Ishikawa (cell line): ENCODE measurements around the gene LCLAT1.

Experiments used
- CEBPB ChIP-seq: IDR thresholded peaks from 2 replicates; pipeline ENCODE4 v1.6.1; 2012
- CREB1 ChIP-seq: IDR thresholded peaks from 2 replicates; pipeline ENCODE4 v1.6.1; 2012; ENCODE audit warnings: low read depth
- EGR1 ChIP-seq: IDR thresholded peaks from 2 replicates; pipeline ENCODE4 v1.6.1; 2012
- EP300 ChIP-seq: IDR thresholded peaks from 2 replicates; pipeline ENCODE4 v1.6.1; 2012; ENCODE audit warnings: borderline replicate concordance
- FOXM1 ChIP-seq: IDR thresholded peaks from 2 replicates; pipeline ENCODE4 v1.6.1; 2012; ENCODE audit warnings: low read depth, borderline replicate concordance
- NFIC ChIP-seq: IDR thresholded peaks from 2 replicates; pipeline ENCODE4 v1.6.1; 2012
- RAD21 ChIP-seq: IDR thresholded peaks from 2 replicates; pipeline ENCODE4 v1.6.1; 2012; ENCODE audit warnings: low read depth
- TAF1 ChIP-seq: IDR thresholded peaks from 2 replicates; pipeline ENCODE4 v1.6.1; 2012; ENCODE audit warnings: low read depth, mild to moderate bottlenecking
- TCF12 ChIP-seq: IDR thresholded peaks from 2 replicates; pipeline ENCODE4 v1.6.1; 2012; ENCODE audit warnings: low read depth
- TEAD4 ChIP-seq: IDR thresholded peaks from 2 replicates; pipeline ENCODE4 v1.6.1; 2012
- YY1 ChIP-seq: IDR thresholded peaks from 2 replicates; pipeline ENCODE4 v1.6.1; 2012; ENCODE audit warnings: low read depth
- ZBTB7A ChIP-seq: IDR thresholded peaks from 2 replicates; pipeline ENCODE4 v1.6.1; 2012; ENCODE audit warnings: low read depth
- TF ChIP-seq, protein P1 (sequence below): IDR thresholded peaks from 2 replicates; pipeline ENCODE4 v1.6.1; 2012
- TF ChIP-seq, protein P2 (sequence below): IDR thresholded peaks from 2 replicates; pipeline ENCODE4 v1.6.1; 2012
- TF ChIP-seq, protein P3 (sequence below): IDR thresholded peaks from 2 replicates; pipeline ENCODE4 v1.6.1; 2012; ENCODE audit warnings: low read depth, mild to moderate bottlenecking

LCLAT1 gene

DNA sequence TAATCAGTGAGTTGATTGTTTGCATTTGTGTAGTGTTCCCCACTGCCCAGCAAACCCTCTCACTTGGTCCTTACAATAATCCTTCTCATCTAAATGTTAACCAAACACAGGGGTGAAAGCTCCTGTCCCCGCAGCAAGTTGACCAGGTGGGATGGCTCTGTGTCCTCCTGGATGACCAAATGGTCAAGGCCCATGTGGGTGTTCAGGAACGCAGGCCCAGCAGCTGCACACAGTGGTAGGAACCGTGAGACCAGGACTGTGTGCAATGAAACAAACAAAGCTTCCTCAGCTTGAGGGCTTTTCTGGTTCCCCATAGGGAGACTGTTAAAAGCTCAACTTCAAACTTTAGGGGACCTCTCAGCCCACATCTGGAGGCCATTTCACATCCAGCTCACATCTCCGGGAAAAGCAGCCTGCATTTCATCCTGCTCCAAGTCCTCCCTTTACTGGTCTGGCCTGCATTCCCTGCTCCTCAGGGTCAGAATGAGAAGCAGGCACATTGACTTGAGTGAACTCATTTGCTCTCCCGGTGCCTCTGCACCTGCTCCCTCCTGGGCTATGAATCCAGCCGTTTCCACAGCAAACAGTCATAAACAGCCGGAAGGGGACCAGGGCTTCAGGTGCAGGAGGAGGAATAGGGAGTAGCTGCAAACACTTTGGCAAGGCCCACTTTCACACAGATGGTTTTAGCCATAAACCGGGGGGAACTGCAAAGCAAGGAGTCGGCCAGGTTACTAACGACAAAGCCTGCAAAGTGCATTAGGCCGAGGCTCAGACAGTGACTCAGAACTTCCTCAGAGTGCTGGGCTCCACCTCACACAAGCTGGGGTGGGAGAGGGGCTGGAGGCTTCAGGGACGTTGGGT is 215.5 kb downstream of the LCLAT1 start:
- TF ChIP-seq RAD21: no peak
- TF ChIP-seq ZBTB7A: no peak
- no peak for TF ChIP-seq CEBPB
- TF ChIP-seq, protein P1, sequence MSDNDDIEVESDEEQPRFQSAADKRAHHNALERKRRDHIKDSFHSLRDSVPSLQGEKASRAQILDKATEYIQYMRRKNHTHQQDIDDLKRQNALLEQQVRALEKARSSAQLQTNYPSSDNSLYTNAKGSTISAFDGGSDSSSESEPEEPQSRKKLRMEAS: no peak
- TF ChIP-seq EP300: no peak
- TF ChIP-seq TCF12: no peak
- TF ChIP-seq, protein P2, sequence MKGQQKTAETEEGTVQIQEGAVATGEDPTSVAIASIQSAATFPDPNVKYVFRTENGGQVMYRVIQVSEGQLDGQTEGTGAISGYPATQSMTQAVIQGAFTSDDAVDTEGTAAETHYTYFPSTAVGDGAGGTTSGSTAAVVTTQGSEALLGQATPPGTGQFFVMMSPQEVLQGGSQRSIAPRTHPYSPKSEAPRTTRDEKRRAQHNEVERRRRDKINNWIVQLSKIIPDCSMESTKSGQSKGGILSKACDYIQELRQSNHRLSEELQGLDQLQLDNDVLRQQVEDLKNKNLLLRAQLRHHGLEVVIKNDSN: no peak

DNA sequence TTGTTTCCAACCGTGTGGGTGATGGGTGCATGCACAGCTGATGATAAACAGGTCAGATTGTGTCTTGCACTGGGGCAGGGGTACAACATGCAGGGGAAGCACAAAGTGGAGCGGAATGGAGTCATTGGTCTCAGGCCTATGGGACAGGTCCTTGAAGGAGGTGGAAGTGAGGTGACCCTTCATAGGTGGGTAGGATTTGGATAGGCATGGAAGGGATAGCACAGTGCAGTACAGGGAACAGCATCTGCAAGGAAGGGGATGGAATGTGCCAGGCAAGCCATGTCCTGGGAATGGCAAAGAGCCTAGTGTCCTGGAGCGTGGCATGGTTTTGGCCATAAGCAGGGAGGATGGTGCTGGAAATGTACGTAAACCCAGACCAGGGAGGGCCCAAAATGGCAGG is 216.3 kb downstream of the LCLAT1 start:
- TF ChIP-seq NFIC (no peak), TCF12 (no peak), CREB1 (no peak), CEBPB (no peak), YY1 (no peak), TAF1 (no peak), ZBTB7A (no peak), RAD21 (no peak), TEAD4 (no peak), EP300 (no peak), FOXM1 (no peak), EGR1 (no peak)
- TF ChIP-seq, protein P1: no peak
- TF ChIP-seq, protein P3, sequence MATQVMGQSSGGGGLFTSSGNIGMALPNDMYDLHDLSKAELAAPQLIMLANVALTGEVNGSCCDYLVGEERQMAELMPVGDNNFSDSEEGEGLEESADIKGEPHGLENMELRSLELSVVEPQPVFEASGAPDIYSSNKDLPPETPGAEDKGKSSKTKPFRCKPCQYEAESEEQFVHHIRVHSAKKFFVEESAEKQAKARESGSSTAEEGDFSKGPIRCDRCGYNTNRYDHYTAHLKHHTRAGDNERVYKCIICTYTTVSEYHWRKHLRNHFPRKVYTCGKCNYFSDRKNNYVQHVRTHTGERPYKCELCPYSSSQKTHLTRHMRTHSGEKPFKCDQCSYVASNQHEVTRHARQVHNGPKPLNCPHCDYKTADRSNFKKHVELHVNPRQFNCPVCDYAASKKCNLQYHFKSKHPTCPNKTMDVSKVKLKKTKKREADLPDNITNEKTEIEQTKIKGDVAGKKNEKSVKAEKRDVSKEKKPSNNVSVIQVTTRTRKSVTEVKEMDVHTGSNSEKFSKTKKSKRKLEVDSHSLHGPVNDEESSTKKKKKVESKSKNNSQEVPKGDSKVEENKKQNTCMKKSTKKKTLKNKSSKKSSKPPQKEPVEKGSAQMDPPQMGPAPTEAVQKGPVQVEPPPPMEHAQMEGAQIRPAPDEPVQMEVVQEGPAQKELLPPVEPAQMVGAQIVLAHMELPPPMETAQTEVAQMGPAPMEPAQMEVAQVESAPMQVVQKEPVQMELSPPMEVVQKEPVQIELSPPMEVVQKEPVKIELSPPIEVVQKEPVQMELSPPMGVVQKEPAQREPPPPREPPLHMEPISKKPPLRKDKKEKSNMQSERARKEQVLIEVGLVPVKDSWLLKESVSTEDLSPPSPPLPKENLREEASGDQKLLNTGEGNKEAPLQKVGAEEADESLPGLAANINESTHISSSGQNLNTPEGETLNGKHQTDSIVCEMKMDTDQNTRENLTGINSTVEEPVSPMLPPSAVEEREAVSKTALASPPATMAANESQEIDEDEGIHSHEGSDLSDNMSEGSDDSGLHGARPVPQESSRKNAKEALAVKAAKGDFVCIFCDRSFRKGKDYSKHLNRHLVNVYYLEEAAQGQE: no peak

DNA sequence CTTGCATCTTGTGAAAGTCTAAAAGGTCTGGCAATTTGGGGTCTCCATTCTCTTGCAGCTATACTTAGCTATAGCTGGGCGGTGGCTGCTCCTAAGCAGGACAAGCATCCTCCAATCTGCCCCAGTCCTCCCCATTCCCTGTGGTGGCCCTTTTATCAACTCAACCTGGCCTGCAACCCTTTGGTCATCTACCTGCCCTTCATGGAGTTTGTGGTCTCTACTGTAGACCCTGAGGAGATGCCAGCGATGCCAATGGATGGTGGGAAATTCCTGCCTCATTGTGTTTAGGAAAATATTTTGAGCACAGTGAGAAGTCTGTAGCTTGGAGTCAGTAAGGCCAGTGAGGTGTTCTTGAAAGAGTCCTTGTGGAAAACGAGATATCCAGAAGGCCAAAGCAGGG is 216.8 kb downstream of the LCLAT1 start:
- TF ChIP-seq EP300 (no peak), CREB1 (no peak), YY1 (no peak), TEAD4 (no peak), FOXM1 (no peak), TAF1 (no peak), EGR1 (no peak), CEBPB (no peak), RAD21 (no peak), ZBTB7A (no peak)
- TF ChIP-seq, protein P2: no peak
- TF ChIP-seq, protein P1: no peak

DNA sequence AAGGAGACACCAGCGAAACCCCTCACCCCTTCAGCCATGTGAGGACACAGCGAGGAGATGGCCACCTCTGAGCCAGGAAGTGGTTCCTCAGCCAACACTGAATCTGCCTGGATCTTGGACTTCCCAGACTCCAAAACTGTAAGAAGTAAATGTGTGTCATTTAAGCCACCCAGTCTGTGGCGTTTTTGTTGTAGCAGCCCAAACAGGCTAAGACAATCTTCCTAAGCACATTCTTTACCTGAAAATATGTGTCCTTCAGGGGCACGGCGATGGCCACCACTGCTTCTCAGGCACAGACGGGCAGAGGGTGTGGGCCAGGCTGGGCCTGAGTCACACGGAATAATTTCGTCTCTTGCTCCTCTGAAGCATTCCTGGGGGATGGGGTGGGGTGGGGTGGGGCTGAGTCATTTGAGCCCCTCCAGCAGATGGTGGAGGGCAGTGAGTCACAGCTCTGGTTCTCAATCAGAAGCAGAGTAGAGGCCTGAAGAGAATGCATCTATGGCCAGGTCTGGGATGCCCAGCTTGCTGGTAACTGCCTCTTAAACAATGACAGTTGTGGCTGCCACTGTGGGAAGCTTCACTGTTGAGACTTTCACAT is 217.8 kb downstream of the LCLAT1 start:
- TF ChIP-seq TCF12: no peak
- no peak for TF ChIP-seq RAD21
- TF ChIP-seq YY1: no peak
- TF ChIP-seq EP300: no peak
- TF ChIP-seq TAF1: no peak
- TF ChIP-seq, protein P2: no peak
- TF ChIP-seq, protein P1: no peak
- TF ChIP-seq CEBPB: no peak
- no peak for TF ChIP-seq NFIC

DNA sequence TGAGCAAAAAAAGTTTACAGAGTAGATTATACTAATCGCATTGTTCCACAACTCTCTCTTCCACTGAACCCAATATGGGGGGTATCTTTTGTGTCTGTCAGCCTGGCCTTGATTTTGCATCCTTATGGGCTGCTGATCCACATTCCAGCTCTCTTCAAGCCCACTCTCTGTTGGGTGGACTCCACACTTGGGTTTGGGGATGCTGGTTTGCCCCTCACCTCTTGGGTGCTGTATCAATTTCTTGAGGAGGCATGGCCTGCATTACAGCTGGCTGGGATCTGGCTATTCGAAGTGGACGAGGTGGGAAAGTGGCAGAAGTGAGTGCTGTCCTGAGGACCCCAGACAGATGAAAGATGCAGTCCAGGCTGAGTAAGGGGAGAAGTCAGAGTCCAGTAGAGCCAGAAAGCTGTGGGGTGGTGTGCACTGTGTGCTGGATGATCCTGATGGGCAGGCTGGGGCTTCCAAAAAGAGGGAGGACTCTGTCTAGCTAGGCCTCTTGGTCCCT is 218.8 kb downstream of the LCLAT1 start:
- TF ChIP-seq FOXM1 (no peak), RAD21 (no peak), TEAD4 (no peak), YY1 (no peak), NFIC (no peak), ZBTB7A (no peak), TAF1 (no peak), EGR1 (no peak), CREB1 (no peak), CEBPB (no peak), EP300 (no peak), TCF12 (no peak)
- TF ChIP-seq, protein P2: no peak
- TF ChIP-seq, protein P3: no peak
- TF ChIP-seq, protein P1: no peak
